ENCODE results near the gene SCAF4.
"Not testable (repeated sequence)": the region's sequence is repeated elsewhere in the genome, so short reads cannot be mapped to it uniquely, and the experiment has no call there.

Gene SCAF4

GRCh38 chr21:31666445-31667010 is 65.4 kb downstream of the SCAF4 start:
- TF ChIP-seq, protein P1, sequence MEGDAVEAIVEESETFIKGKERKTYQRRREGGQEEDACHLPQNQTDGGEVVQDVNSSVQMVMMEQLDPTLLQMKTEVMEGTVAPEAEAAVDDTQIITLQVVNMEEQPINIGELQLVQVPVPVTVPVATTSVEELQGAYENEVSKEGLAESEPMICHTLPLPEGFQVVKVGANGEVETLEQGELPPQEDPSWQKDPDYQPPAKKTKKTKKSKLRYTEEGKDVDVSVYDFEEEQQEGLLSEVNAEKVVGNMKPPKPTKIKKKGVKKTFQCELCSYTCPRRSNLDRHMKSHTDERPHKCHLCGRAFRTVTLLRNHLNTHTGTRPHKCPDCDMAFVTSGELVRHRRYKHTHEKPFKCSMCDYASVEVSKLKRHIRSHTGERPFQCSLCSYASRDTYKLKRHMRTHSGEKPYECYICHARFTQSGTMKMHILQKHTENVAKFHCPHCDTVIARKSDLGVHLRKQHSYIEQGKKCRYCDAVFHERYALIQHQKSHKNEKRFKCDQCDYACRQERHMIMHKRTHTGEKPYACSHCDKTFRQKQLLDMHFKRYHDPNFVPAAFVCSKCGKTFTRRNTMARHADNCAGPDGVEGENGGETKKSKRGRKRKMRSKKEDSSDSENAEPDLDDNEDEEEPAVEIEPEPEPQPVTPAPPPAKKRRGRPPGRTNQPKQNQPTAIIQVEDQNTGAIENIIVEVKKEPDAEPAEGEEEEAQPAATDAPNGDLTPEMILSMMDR (IDR thresholded peaks at IDR 0.05; ENCODE audit: low read depth, low read length): no peak
- no peak for TF ChIP-seq EZH2phosphoT487 (IDR thresholded peaks at IDR 0.05; ENCODE audit: low read depth)
- H3K9ac ChIP-seq (ENCODE audit: low read length): no peak overlapping the region
- peaks cover 56% of the 10 kb centered on the region for H4K20me1 ChIP-seq (ENCODE audit: insufficient read depth, low read length)
- H3K9me3 ChIP-seq (ENCODE audit: insufficient read depth, low read length): no peaks in the 10 kb centered on the region
- H3K4me1 ChIP-seq (ENCODE audit: low read length): peaks cover 50% of the 10 kb centered on the region
- H3K27me3 ChIP-seq (ENCODE audit: low read depth, low read length): no peaks in the 10 kb centered on the region
- peak overlapping the region; percentile 56 for H3K27ac ChIP-seq (ENCODE audit: low read length)
- peak overlapping the region; percentile 15; the same call in 1 of the 2 replicates for H3K4me3 ChIP-seq (ENCODE audit: low read length)
- H3K36me3 ChIP-seq (replicated peaks; ENCODE audit: low read depth, low read length): peaks cover 50% of the 10 kb centered on the region
- peaks cover 64% of the 10 kb centered on the region for H3K79me2 ChIP-seq (ENCODE audit: low read length)
- H3K4me2 ChIP-seq (ENCODE audit: low read length): peak overlapping the region; percentile 61
- no peak overlapping the region for H2AFZ ChIP-seq (ENCODE audit: low read depth, low read length)

DNA sequence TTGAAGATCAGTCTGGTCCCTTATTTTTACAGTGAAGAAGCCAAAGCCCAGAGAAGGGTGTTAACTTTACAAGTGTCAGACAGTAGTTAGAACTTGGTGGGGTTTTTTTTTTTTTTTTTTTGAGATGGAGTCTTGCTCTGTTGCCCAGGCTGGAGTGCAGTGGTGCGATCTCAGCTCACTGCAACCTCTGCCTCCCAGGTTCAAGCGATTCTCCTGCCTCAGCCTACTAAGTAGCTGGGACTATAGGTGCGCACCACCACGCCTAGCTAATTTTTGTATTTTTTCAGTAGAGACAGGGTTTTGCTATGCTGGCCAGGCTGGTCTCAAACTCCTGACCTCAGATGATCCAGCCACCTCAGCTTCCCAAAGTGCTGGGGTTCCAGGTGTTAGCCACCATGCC is 66.0 kb downstream of the SCAF4 start:
- H3K9me3 ChIP-seq (ENCODE audit: insufficient read depth, low read length); H2AFZ ChIP-seq (ENCODE audit: low read depth, low read length); H3K4me3 ChIP-seq (ENCODE audit: low read length); H3K9ac ChIP-seq (ENCODE audit: low read length); H3K27me3 ChIP-seq (ENCODE audit: low read depth, low read length): not testable (repeated sequence)
- Histone ChIP-seq H3K36me3 (replicated peaks; ENCODE audit: low read depth, low read length) (peaks cover 47% of the 10 kb centered on the region), H3K4me1 (ENCODE audit: low read length) (peaks cover 53% of the 10 kb centered on the region), H4K20me1 (ENCODE audit: insufficient read depth, low read length) (peaks cover 63% of the 10 kb centered on the region), H3K79me2 (ENCODE audit: low read length) (peaks cover 71% of the 10 kb centered on the region), H3K27ac (ENCODE audit: low read length) (peak overlapping the region; percentile 56), H3K4me2 (ENCODE audit: low read length) (peak overlapping the region; percentile 61)

GRCh38 chr21:31665397-31665796 is 66.5 kb downstream of the SCAF4 start:
- Histone ChIP-seq H3K9ac (ENCODE audit: low read length) (no peak overlapping the region), H3K4me2 (ENCODE audit: low read length) (no peak overlapping the region), H3K9me3 (ENCODE audit: insufficient read depth, low read length) (no peaks in the 10 kb centered on the region), H3K27me3 (ENCODE audit: low read depth, low read length) (no peaks in the 10 kb centered on the region), H4K20me1 (ENCODE audit: insufficient read depth, low read length) (peaks cover 68% of the 10 kb centered on the region), H3K27ac (ENCODE audit: low read length) (no peak overlapping the region), H3K79me2 (ENCODE audit: low read length) (peaks cover 73% of the 10 kb centered on the region), H3K4me3 (ENCODE audit: low read length) (no peak overlapping the region), H3K36me3 (replicated peaks; ENCODE audit: low read depth, low read length) (peaks cover 43% of the 10 kb centered on the region), H3K4me1 (ENCODE audit: low read length) (peaks cover 55% of the 10 kb centered on the region), H2AFZ (ENCODE audit: low read depth, low read length) (no peak overlapping the region)
- no peak for TF ChIP-seq EZH2phosphoT487 (IDR thresholded peaks at IDR 0.05; ENCODE audit: low read depth)
- TF ChIP-seq, protein P1 (IDR thresholded peaks at IDR 0.05; ENCODE audit: low read depth, low read length): no peak

- Histone ChIP-seq H3K36me3 (replicated peaks; ENCODE audit: low read depth, low read length) (peaks cover 38% of the 10 kb centered on the region), H3K9me3 (ENCODE audit: insufficient read depth, low read length) (no peaks in the 10 kb centered on the region), H3K27me3 (ENCODE audit: low read depth, low read length) (no peaks in the 10 kb centered on the region), H3K27ac (ENCODE audit: low read length) (no peak overlapping the region), H3K4me1 (ENCODE audit: low read length) (peaks cover 40% of the 10 kb centered on the region), H3K79me2 (ENCODE audit: low read length) (peaks cover 77% of the 10 kb centered on the region), H4K20me1 (ENCODE audit: insufficient read depth, low read length) (peaks cover 64% of the 10 kb centered on the region), H3K4me3 (ENCODE audit: low read length) (no peak overlapping the region), H3K9ac (ENCODE audit: low read length) (no peak overlapping the region), H2AFZ (ENCODE audit: low read depth, low read length) (no peak overlapping the region), H3K4me2 (ENCODE audit: low read length) (no peak overlapping the region)
- TF ChIP-seq, protein P1 (IDR thresholded peaks at IDR 0.05; ENCODE audit: low read depth, low read length): no peak
- no peak for TF ChIP-seq EZH2phosphoT487 (IDR thresholded peaks at IDR 0.05; ENCODE audit: low read depth)
Measured at GRCh38 chr21:31663584-31664249, 68.2 kb downstream of the SCAF4 start.

All from OCI-LY3 (cell line).